Measurements from ENCODE around the gene SOD2. TPM values are rescaled to one million over a fixed set of nuclear protein-coding genes. Genes with fewer than 3 reads are reported as not detected.

The SOD2 gene
- total and polyA plus RNA-seq, 2 donors (not counting 3 experiments of a cell fraction or from before 2014, with no cell fraction given), result 31.6 to 62.7 TPM

DNA sequence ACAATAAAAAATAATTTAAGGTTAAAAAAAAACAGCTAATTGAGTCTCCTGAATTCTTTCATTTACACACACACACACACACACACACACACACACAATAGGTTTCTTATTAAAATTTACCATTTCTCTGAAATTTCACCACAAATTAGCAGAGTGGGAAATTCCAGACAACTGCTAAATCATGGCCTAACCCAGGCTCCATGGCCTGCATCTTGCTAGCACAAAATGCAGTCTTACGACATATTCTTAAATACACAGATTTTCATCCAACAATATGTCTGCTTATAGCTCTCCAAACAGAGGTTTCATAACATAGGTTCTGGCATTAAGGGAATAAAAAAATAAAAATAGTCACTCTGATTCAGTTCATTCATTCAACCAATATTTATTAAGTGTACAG lies 46.9 kb downstream of the SOD2 start:
- Histone ChIP-seq H3K79me2 (ENCODE audit: control insufficient read depth, insufficient read depth, low read length) (no peaks in the 10 kb centered on the region), H3K9me1 (replicated peaks; ENCODE audit: control insufficient read depth, extremely low read depth, insufficient read depth, low read length) (no peaks in the 10 kb centered on the region), H3K36me3 (ENCODE audit: control insufficient read depth in 2 of 2, extremely low read depth in 1 of 2, insufficient read depth in 2 of 2, low read length in 2 of 2) (no peaks in the 10 kb centered on the region), H2AFZ (ENCODE audit: low read depth, low read length) (no peak overlapping the region), H3K27me3 (ENCODE audit: control insufficient read depth in 2 of 2, insufficient read depth in 2 of 2, low read length in 2 of 2) (no peaks in the 10 kb centered on the region), H3K27ac (ENCODE audit: insufficient read depth, low read depth, low read length) (no peak overlapping the region), H3K9me3 (replicated peaks; ENCODE audit: control insufficient read depth, insufficient read depth, low read length) (no peaks in the 10 kb centered on the region), H3K4me3 (replicated peaks in 1 of 3; ENCODE audit: insufficient read depth in 1 of 3, low read depth in 1 of 3, low read length in 3 of 3) (no peak overlapping the region), H4K20me1 (replicated peaks; ENCODE audit: control insufficient read depth, extremely low read depth, insufficient read depth, low read length) (no peaks in the 10 kb centered on the region), H3K9ac (replicated peaks; ENCODE audit: extremely low read depth, insufficient read depth, low read length) (no peak overlapping the region), H3K4me1 (ENCODE audit: control insufficient read depth, extremely low read depth, insufficient read depth, low read length) (no peaks in the 10 kb centered on the region), H3K4me2 (ENCODE audit: insufficient read depth, low read length) (no peak overlapping the region)
- intact Hi-C loops (cut with micrococcal nuclease) (no loop called here), dilution Hi-C loops (cut with MboI; ENCODE audit: extremely low pct_ligation_motif_present, low sequenced_read_pairs) (no loop called here)
- BruUV-seq (replicated peaks), result no TSS peak
- ChIA-PET POLR2A (no interaction called here), CTCF (interaction anchor here (1.3 to 2.8 kb wide), 4 partner anchors 9 to 472 kb away, joined by 5 to 10 read pairs (median 8); no protein-coding TSS in a partner anchor)
- FAIRE-seq (no peak), DNase-seq (ENCODE audit: low read depth, low spot score) (no peak)
- TF ChIP-seq EZH2 (IDR thresholded peaks at IDR 0.05; ENCODE audit: borderline replicate concordance, low read depth, low read length, severe bottlenecking) (no peak), MYC (IDR thresholded peaks at IDR 0.05; ENCODE audit: low read depth, low read length) (no peak), GATA2 (IDR thresholded peaks at IDR 0.05; ENCODE audit: insufficient read depth, insufficient read length, low read depth, low read length) (no peak), POLR2AphosphoS5 (IDR thresholded peaks at IDR 0.05; ENCODE audit: insufficient read depth, low read depth, low read length) (no peak), JUN (IDR thresholded peaks at IDR 0.05; ENCODE audit: borderline replicate concordance, insufficient read depth, insufficient read length, low read depth) (no peak), POLR2A (IDR thresholded peaks at IDR 0.05; ENCODE audit: low read depth, low read length) (no peak), FOS (IDR thresholded peaks at IDR 0.05; ENCODE audit: borderline replicate concordance, insufficient read depth, low read length) (no peak)
- TF ChIP-seq, protein P1, sequence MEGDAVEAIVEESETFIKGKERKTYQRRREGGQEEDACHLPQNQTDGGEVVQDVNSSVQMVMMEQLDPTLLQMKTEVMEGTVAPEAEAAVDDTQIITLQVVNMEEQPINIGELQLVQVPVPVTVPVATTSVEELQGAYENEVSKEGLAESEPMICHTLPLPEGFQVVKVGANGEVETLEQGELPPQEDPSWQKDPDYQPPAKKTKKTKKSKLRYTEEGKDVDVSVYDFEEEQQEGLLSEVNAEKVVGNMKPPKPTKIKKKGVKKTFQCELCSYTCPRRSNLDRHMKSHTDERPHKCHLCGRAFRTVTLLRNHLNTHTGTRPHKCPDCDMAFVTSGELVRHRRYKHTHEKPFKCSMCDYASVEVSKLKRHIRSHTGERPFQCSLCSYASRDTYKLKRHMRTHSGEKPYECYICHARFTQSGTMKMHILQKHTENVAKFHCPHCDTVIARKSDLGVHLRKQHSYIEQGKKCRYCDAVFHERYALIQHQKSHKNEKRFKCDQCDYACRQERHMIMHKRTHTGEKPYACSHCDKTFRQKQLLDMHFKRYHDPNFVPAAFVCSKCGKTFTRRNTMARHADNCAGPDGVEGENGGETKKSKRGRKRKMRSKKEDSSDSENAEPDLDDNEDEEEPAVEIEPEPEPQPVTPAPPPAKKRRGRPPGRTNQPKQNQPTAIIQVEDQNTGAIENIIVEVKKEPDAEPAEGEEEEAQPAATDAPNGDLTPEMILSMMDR (IDR thresholded peaks at IDR 0.05; ENCODE audit: extremely low read depth in 1 of 2, insufficient read depth in 1 of 2, low read depth in 1 of 2, low read length in 2 of 2), result no peak
- TF ChIP-seq, protein P2, sequence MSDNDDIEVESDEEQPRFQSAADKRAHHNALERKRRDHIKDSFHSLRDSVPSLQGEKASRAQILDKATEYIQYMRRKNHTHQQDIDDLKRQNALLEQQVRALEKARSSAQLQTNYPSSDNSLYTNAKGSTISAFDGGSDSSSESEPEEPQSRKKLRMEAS (IDR thresholded peaks at IDR 0.05; ENCODE audit: insufficient read depth, insufficient read length), result no peak
